Lung (tissue), 12 donors: ENCODE data around the gene HACD4. TPM values are rescaled to one million over a fixed set of nuclear protein-coding genes. Genes with fewer than 3 reads are reported as not detected.

Experiments used
- ATAC-seq: fragments of 200-7000 bp; cut with Tn5 transposase; one replicate; pipeline ENCODE4 v1.9.1; 2020; ENCODE audit warnings: moderate number of reproducible peaks; ENCODE audit not compliant: insufficient read depth, low FRiP score
- DNase-seq, 3 donors: peaks; one replicate each; pipeline ENCODE4 v3.0.0-alpha.2; 2013 to 2017
- H3K27ac ChIP-seq, 2 donors: one replicate each; pipeline ENCODE4 v1.5.1; 2013; ENCODE audit warnings: mild to moderate bottlenecking in 2 of 2, moderate library complexity in 2 of 2, control low read depth in 1 of 2, inconsistent platforms in 1 of 2, low read depth in 1 of 2, low read length in 1 of 2
- H3K27me3 ChIP-seq, 3 donors: one replicate each; pipeline ENCODE4 v1.5.1; 2013; ENCODE audit warnings: low read length in 2 of 3; ENCODE audit not compliant: control insufficient read depth in 3 of 3, insufficient read depth in 3 of 3
- H3K36me3 ChIP-seq, 4 donors: one replicate each; pipeline ENCODE4 v1.5.1; 2013; ENCODE audit warnings: low read length in 4 of 4, mild to moderate bottlenecking in 1 of 4, moderate library complexity in 1 of 4; ENCODE audit not compliant: control insufficient read depth in 4 of 4, insufficient read depth in 4 of 4
- H3K4me1 ChIP-seq, 5 donors: one replicate each; pipeline ENCODE4 v1.5.1; 2013; ENCODE audit warnings: low read length in 5 of 5, mild to moderate bottlenecking in 2 of 5, moderate library complexity in 1 of 5; ENCODE audit not compliant: control insufficient read depth in 5 of 5, insufficient read depth in 5 of 5
- H3K4me3 ChIP-seq: one replicate; pipeline ENCODE4 v1.5.1; 2013; ENCODE audit warnings: mild to moderate bottlenecking, control low read depth, moderate library complexity
- H3K9ac ChIP-seq, 2 donors: one replicate each; pipeline ENCODE4 v1.5.1; 2013; ENCODE audit warnings: low read length in 2 of 2, control low read depth in 1 of 2; ENCODE audit not compliant: insufficient read depth in 1 of 2
- H3K9me3 ChIP-seq, 4 donors: one replicate each; pipeline ENCODE4 v1.5.1; 2013; ENCODE audit warnings: low read length in 3 of 4, mild to moderate bottlenecking in 1 of 4, moderate library complexity in 1 of 4; ENCODE audit not compliant: control insufficient read depth in 4 of 4, insufficient read depth in 3 of 4
- WGBS, 2 donors: extraction: QIAGEN DNeasy Blood & Tissue Kit; methylation state at CpG; one replicate each; pipeline ENCODE4 v1.1.7; 2013; 5-methylcytosine and 5-hydroxymethylcytosine counted together
- polyA plus RNA-seq, 2 donors: library from polyadenylated mRNA; stranded (reverse); fragments of 200-250 nt; gene quantifications; one replicate each; pipeline ENCODE4 v1.2.1, GENCODE V29; 2013
- total RNA-seq, 2 donors: library from RNA; depleted of rRNA in 1 of 2; stranded (reverse); fragments of >200 nt in 1 of 2; gene quantifications; one replicate each; pipeline ENCODE4 v1.2.1, GENCODE V29; 2014 to 2021
- TF ChIP-seq, protein P1 (sequence below): IDR thresholded peaks from 2 replicates; pipeline ENCODE4 v1.5.1; 2012; ENCODE audit warnings: mild to moderate bottlenecking; ENCODE audit errors: control extremely low read depth, extremely low read depth
- donor health status: control.
- donor health status: control.
- donor health status: Bipolar disorder and iron deficiency.
- donor health status: healthy.
- donor health status: DM: yes; HTN: yes; CAD: no.

Gene HACD4
- total and polyA plus RNA-seq, 4 donors = 2.7 to 15.2 (median 4.8) TPM

DNA sequence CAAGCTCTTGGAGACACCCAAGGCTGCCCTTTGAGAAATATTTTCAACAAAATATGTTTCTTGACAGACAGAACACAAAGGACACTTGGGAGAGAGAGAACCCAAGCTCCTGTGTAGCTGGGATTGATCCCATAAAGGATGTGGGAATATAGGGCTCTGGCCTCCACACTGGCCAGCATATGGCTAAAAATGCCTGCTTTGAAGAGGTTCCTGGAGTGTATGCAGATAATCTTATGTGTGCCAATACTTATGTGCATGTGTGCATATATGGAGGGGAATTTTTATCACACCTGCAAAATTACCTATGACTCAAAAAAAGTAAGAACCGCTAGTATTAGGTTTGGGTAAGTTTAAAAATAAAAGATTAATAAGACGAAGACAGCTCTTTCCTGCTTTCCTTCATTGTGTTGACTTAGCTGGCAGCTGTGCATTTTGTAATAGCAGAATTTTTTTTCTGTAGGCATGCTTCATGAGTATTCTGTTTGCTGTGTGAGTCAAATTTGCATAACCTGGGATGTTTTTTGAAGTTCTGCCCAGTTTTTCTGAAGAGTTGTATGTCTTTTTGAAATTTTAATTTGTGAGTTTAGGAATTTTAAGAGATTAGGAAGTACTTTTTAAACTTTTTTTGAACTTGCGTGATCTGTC is 42.6 kb downstream of the HACD4 start:
- Histone ChIP-seq H3K36me3 (peaks cover 7 to 18% (median 12%) of the 10 kb centered on the region in 4 donors), H3K9ac (no peak overlapping the region), H3K27ac (no peak overlapping the region), H3K4me1 (peaks cover 0 to 12% (median 0%) of the 10 kb centered on the region in 5 donors), H3K9me3 (peaks cover 0 to 2% (median 0%) of the 10 kb centered on the region in 4 donors), H3K4me3 (no peak overlapping the region), H3K27me3 (no peaks in the 10 kb centered on the region)
- peak in 1 of 3 donors; percentile 19 for DNase-seq
- no peak for ATAC-seq
- TF ChIP-seq, protein P1, sequence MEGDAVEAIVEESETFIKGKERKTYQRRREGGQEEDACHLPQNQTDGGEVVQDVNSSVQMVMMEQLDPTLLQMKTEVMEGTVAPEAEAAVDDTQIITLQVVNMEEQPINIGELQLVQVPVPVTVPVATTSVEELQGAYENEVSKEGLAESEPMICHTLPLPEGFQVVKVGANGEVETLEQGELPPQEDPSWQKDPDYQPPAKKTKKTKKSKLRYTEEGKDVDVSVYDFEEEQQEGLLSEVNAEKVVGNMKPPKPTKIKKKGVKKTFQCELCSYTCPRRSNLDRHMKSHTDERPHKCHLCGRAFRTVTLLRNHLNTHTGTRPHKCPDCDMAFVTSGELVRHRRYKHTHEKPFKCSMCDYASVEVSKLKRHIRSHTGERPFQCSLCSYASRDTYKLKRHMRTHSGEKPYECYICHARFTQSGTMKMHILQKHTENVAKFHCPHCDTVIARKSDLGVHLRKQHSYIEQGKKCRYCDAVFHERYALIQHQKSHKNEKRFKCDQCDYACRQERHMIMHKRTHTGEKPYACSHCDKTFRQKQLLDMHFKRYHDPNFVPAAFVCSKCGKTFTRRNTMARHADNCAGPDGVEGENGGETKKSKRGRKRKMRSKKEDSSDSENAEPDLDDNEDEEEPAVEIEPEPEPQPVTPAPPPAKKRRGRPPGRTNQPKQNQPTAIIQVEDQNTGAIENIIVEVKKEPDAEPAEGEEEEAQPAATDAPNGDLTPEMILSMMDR = no peak
- WGBS, 2 donors = 29 to 51% methylated on average over 3 of the region's 3 CpGs

DNA sequence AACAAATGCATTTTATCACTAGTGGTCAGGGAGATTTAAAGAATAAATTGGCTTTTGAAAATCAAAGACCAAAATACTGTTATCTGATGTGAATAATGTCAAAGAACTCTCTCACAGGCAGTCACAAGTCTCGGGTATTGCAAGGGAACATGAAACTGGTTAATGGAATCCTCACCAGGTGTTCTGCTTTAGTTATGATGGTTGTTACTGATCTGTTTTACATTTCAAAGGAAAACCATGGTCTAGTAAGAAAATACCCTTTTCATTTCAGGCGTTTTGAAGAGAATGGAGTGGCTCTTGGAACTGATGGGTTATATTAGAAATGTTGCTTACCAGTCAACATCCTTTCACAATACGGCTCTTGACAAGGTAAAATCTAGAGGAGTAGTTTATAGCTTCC is 43.4 kb downstream of the HACD4 start:
- H3K27me3 ChIP-seq = no peaks in the 10 kb centered on the region
- no peak overlapping the region for H3K27ac ChIP-seq
- H3K36me3 ChIP-seq = peaks cover 7 to 15% (median 10%) of the 10 kb centered on the region in 4 donors
- DNase-seq (no peak), ATAC-seq (no peak)
- H3K4me3 ChIP-seq = no peak overlapping the region
- WGBS, 2 donors = 86 to 93% methylated on average over 3 of the region's 3 CpGs
- peaks cover 0 to 12% (median 0%) of the 10 kb centered on the region in 5 donors for H3K4me1 ChIP-seq
- H3K9ac ChIP-seq = no peak overlapping the region
- TF ChIP-seq, protein P1 = no peak
- H3K9me3 ChIP-seq = peaks cover 0 to 2% (median 0%) of the 10 kb centered on the region in 4 donors

- Histone ChIP-seq H3K4me3 (no peak overlapping the region), H3K9me3 (peaks cover 0 to 2% (median 0%) of the 10 kb centered on the region in 4 donors), H3K27ac (no peak overlapping the region), H3K27me3 (no peaks in the 10 kb centered on the region), H3K4me1 (peaks cover 0 to 12% (median 0%) of the 10 kb centered on the region in 5 donors), H3K36me3 (peaks cover 6 to 16% (median 9%) of the 10 kb centered on the region in 4 donors), H3K9ac (no peak overlapping the region)
- DNase-seq = no peak
- no peak for ATAC-seq
- TF ChIP-seq, protein P1 = no peak
- WGBS, 2 donors = 76 to 83% methylated on average over 1 of the region's 1 CpG
Measured at GRCh38 chr9:20987521-20987920, 43.9 kb downstream of the HACD4 start.
